Panc1 (cell line): ENCODE data around the gene CAPN8.

ENCODE experiments used
- POLR2AphosphoS5 ChIP-seq: IDR thresholded peaks from 2 replicates; pipeline ENCODE4 v1.6.1; 2012; ENCODE audit warnings: mild to moderate bottlenecking, low read depth, low read length, moderate library complexity
- SIN3A ChIP-seq: IDR thresholded peaks from 2 replicates; pipeline ENCODE4 v1.6.1; 2012; ENCODE audit warnings: low read depth, mild to moderate bottlenecking, low read length, moderate library complexity, borderline replicate concordance; ENCODE audit not compliant: insufficient read depth
- TCF7L2 ChIP-seq: IDR thresholded peaks from 2 replicates; pipeline ENCODE4 v1.6.1; 2011; ENCODE audit warnings: mild to moderate bottlenecking, low read depth, low read length, inconsistent platforms
- TF ChIP-seq, protein P1 (sequence below): fragments of 450-650 bp; IDR thresholded peaks from 2 replicates; pipeline ENCODE4 v1.5.1; 2017; ENCODE audit warnings: mild to moderate bottlenecking
- TF ChIP-seq, protein P2 (sequence below), 2 experiments: IDR thresholded peaks; 2 replicates each; pipeline ENCODE4 v1.6.1; 2011 to 2012; ENCODE audit warnings: low read depth in 2 of 2, control low read depth in 1 of 2, low read length in 1 of 2, mild to moderate bottlenecking in 1 of 2, moderate library complexity in 1 of 2; ENCODE audit not compliant: insufficient read depth in 1 of 2

DNA sequence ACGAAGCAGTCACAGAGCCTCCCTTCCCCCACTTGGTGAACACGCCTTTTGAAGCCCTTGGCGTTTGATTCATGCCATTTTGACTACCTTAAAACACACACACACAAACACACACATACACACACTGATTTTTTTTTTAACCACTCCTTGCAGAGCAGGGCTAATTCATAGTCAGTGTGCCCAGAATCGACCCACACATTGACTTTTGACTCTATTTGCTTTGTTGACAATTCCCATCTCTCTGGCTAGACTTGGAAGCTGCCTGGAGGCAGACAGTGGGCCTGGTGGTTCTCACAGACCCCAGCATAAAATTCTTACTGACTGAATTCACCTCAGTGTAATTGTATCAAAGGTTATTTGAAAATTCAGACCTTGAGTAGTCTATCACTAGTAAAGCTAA, 30.3 kb downstream of the CAPN8 start:
- TF ChIP-seq, protein P1, sequence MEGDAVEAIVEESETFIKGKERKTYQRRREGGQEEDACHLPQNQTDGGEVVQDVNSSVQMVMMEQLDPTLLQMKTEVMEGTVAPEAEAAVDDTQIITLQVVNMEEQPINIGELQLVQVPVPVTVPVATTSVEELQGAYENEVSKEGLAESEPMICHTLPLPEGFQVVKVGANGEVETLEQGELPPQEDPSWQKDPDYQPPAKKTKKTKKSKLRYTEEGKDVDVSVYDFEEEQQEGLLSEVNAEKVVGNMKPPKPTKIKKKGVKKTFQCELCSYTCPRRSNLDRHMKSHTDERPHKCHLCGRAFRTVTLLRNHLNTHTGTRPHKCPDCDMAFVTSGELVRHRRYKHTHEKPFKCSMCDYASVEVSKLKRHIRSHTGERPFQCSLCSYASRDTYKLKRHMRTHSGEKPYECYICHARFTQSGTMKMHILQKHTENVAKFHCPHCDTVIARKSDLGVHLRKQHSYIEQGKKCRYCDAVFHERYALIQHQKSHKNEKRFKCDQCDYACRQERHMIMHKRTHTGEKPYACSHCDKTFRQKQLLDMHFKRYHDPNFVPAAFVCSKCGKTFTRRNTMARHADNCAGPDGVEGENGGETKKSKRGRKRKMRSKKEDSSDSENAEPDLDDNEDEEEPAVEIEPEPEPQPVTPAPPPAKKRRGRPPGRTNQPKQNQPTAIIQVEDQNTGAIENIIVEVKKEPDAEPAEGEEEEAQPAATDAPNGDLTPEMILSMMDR: no peak
- TF ChIP-seq, protein P2, sequence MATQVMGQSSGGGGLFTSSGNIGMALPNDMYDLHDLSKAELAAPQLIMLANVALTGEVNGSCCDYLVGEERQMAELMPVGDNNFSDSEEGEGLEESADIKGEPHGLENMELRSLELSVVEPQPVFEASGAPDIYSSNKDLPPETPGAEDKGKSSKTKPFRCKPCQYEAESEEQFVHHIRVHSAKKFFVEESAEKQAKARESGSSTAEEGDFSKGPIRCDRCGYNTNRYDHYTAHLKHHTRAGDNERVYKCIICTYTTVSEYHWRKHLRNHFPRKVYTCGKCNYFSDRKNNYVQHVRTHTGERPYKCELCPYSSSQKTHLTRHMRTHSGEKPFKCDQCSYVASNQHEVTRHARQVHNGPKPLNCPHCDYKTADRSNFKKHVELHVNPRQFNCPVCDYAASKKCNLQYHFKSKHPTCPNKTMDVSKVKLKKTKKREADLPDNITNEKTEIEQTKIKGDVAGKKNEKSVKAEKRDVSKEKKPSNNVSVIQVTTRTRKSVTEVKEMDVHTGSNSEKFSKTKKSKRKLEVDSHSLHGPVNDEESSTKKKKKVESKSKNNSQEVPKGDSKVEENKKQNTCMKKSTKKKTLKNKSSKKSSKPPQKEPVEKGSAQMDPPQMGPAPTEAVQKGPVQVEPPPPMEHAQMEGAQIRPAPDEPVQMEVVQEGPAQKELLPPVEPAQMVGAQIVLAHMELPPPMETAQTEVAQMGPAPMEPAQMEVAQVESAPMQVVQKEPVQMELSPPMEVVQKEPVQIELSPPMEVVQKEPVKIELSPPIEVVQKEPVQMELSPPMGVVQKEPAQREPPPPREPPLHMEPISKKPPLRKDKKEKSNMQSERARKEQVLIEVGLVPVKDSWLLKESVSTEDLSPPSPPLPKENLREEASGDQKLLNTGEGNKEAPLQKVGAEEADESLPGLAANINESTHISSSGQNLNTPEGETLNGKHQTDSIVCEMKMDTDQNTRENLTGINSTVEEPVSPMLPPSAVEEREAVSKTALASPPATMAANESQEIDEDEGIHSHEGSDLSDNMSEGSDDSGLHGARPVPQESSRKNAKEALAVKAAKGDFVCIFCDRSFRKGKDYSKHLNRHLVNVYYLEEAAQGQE (IDR thresholded peaks at IDR 0.05; ENCODE audit: insufficient read depth in 1 of 2, low read depth in 2 of 2, low read length in 1 of 2): no peak
- TF ChIP-seq SIN3A (no peak), TCF7L2 (no peak), POLR2AphosphoS5 (no peak)
